ENCODE measurements around the gene STUM.
"Not testable (repeated sequence)": the region's sequence is repeated elsewhere in the genome, so short reads cannot be mapped to it uniquely, and the experiment has no call there.

The STUM gene

GRCh38 chr1:226548256-226549093 is at the start of gene STUM:
Gene STUM (plus strand): TSS chr1:226548764. CDS start chr1:226548905, 141 bp downstream.
- no peak for DNase-seq (ENCODE audit: low read depth in 4 of 4, low spot score in 1 of 4)

DNA sequence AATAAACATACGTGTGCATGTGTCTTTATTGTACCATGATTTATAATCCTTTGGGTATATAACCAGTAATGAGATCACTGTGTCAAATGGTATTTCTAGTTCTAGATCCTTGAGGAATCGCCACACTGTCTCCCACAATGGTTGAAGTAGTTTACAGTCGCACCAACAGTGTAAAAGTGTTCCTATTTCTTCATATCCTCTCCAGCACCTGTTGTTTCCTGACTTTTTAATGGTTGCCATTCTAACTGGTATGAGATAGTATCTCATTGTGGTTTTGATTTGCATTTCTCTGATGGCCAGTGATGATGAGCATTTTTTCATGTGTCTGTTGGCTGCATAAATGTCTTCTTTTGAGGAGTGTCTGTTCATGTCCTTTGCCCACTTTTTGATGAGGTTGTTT is 48.9 kb upstream of the STUM start:
- not testable (repeated sequence) for DNase-seq (ENCODE audit: low read depth in 4 of 4, low spot score in 1 of 4)

DNA sequence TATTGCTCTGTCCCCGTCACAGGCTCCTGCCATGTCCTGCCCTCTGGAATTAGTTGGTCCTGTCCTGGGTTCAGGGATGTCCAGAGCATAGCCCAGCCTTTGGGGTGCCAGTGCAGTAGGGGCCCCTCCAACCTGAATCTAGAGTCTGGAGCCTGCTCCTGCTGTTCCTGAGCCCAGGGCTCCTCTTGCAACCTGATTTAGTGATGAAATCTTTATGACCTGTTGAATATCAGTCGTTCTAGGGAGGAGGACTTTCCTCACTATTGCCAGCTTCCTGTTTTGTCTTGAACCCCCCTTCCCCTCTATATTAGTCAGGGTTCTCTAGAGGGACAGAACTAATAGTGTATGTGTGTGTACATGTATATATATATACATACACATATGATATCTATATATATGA is 42.5 kb upstream of the STUM start:
- DNase-seq (ENCODE audit: low read depth in 4 of 4, low spot score in 1 of 4): no peak

DNA sequence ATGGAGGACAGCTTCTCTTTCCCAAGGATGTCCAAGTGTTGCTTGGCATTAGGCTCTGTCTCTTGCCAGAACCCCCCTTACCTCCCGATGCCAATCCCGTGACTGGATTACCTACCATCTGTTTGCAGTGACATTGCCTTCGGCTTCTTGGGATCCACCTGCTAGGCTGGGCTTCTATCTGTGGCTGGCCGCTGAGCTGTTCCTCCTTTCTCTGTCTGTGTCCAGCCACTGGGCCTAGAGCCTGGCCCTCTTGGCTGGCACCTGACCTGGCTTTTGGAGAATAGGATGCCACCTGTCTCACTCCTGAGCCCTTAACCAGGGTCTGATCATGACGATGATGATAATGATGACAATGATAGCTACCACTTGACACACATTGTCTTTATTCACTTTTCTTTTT is 41.6 kb upstream of the STUM start:
- no peak for DNase-seq (ENCODE audit: low read depth in 4 of 4, low spot score in 1 of 4)

DNA sequence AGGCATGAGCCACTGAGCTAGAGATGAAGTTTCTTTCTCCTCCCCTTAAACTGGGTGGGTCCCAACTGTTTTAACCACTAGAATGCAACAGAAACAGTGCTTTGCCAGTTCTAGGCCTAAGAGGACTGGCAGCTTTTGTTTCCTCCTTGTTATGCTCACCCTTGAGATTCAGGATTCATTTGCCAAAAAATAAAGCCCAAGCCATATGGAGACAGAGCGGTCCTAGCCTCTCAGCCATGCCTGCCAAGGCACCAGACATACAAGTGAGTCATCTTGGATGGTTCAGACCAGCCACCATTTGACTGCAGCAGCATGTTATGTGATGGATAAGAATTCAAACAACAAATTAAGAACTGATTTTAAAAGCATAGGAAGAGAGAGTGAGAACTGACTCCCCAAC is 38.1 kb upstream of the STUM start:
- DNase-seq (ENCODE audit: low read depth in 4 of 4, low spot score in 1 of 4): no peak

DNA sequence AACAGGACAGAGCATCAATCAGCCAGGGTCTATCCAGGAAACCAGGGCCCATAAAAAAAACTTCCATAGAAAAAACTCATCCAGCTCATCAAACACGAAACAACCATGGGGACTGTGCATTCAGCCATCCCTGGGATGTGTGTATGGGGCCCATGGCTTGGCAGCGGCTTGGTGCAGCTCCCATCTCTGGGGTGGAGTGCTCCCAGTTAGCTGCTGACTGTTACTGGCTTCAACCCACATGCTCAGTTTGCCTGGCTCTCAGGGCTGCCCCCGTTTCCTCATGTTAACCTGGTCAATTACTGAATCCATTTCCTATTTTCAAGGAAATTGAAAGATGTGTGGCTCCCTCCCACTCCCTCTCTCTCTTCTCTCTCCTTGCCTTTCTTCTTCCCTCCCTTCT is 37.3 kb upstream of the STUM start:
- DNase-seq (ENCODE audit: low read depth in 4 of 4, low spot score in 1 of 4): no peak

DNA sequence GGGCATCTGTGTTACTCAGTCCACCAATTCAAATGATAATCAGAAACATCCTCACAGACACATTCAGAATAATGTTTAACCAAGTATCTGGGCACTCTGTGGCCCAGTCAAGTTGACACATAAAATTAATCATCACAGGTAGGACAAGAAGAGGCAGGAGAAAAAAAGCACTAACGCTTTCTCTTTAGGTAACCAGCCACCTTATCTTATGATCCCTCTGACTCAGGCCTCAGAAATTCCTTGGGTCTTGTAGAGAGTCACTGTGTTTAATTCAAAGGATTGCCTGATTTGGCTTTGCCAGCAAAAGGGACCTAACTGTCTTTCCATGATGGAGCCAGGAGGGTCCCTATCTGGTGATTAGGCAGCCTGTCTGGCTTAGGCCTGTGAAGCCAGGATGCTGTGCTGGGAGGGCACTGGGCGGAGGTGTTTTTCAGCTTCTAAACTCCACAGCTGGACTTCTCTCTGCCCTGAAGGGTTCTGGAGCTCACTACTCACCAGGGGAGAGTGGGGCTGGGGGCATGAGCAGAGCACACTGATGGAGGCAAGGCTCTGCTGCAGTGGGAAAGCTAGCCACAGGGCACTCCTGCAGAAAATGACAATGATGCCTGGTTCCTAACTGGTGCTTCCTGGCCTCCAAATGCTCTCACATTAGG is 36.4 kb upstream of the STUM start:
- DNase-seq (ENCODE audit: low read depth in 4 of 4, low spot score in 1 of 4): no peak

DNA sequence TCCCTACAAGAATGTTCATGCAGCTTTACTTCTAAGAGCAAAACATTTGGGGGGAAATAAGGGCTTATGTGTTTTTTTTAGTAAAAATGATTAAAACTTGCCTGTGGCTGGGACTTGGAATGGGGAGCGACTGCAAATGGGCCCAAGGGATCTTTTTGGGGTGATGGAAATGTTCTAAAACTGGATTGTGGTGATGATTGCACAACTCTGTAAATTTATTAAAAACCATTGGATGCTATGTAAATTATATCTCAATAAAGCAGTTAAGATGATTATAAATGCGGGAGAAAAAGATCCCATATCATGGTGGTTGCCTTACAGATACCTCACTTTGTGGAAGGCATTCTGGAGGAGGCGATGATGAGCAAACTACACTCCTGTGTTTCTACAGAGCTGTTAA is 30.2 kb upstream of the STUM start:
- no peak for DNase-seq (ENCODE audit: low read depth in 4 of 4, low spot score in 1 of 4)

GRCh38 chr1:226519135-226519534 is 29.4 kb upstream of the STUM start:
- DNase-seq (ENCODE audit: low read depth in 4 of 4, low spot score in 1 of 4): no peak

- DNase-seq (ENCODE audit: low read depth in 4 of 4, low spot score in 1 of 4): no peak
These were observed 28.6 kb upstream of the STUM start for GRCh38 chr1:226519716-226520598.

GRCh38 chr1:226520640-226521355 is 27.8 kb upstream of the STUM start:
- DNase-seq (ENCODE audit: low read depth in 4 of 4, low spot score in 1 of 4): no peak

- no peak for DNase-seq (ENCODE audit: low read depth in 4 of 4, low spot score in 1 of 4)
These were observed 24.7 kb upstream of the STUM start for GRCh38 chr1:226523646-226524406.

- no peak for DNase-seq (ENCODE audit: low read depth in 4 of 4, low spot score in 1 of 4)
These were observed 24.0 kb upstream of the STUM start for GRCh38 chr1:226524547-226524946.

GRCh38 chr1:226525750-226526149 is 22.8 kb upstream of the STUM start:
- DNase-seq (ENCODE audit: low read depth in 4 of 4, low spot score in 1 of 4): no peak

DNA sequence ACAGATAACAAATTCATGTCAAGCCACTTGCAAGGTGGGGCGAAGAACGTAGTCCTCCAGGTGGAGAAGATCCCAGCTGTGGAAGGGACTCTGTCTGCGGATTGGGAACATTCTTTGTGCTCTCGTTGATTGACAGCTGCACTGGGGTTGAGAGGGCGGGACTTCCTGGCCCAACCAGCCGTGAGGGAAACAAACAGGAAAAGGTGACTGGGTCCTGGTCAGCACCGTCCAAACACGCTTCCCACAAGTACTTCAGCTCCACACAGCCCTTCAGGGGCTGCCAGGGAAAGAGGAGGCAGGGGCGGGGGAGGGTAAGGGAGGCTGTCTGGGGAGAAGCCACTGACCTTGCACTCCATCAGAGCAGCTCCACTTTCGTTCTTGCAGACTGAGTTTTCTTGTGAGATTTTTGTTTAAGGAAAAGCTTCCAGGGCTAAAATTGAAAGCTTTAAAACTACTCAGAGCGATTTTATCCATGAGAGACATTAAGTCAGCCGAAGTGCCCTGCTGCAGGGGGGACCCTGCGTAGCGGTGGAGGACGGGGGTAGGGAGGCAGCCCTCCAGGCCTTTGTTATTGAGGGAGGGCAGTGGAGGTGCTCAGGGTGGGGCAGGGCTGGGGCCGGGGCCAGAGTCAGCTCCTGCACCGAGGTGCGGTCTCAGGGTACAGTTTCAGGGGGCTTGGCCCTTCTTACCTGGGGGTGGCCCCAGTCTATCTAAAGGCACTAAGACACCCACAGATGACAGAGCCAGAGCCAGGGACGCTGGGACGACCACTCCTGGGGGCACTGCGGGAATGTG is 21.6 kb upstream of the STUM start:
- no peak for DNase-seq (ENCODE audit: low read depth in 4 of 4, low spot score in 1 of 4)

- DNase-seq (ENCODE audit: low read depth in 4 of 4, low spot score in 1 of 4): no peak
These were observed 18.7 kb upstream of the STUM start for GRCh38 chr1:226529891-226530290.

DNA sequence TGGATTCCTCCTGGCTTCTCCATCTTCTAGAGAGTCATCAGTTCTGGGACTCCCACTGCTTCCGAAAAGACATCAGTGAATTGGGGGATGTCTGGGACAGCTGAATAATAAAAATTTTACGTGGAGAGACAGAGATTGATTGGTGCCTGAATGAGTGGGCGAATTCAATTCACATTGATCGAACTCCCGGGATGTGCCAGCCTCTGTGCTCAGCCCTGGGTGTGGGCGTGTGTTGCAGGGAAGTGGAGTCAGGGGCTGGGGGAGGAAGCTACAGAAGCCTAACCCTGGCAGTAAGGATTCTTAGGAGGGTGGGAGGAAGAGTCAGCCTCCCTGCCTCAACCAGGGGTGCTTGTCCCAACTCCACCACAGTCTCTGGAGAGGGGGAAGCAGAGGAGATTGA is 18.0 kb upstream of the STUM start:
- no peak for DNase-seq (ENCODE audit: low read depth in 4 of 4, low spot score in 1 of 4)

DNA sequence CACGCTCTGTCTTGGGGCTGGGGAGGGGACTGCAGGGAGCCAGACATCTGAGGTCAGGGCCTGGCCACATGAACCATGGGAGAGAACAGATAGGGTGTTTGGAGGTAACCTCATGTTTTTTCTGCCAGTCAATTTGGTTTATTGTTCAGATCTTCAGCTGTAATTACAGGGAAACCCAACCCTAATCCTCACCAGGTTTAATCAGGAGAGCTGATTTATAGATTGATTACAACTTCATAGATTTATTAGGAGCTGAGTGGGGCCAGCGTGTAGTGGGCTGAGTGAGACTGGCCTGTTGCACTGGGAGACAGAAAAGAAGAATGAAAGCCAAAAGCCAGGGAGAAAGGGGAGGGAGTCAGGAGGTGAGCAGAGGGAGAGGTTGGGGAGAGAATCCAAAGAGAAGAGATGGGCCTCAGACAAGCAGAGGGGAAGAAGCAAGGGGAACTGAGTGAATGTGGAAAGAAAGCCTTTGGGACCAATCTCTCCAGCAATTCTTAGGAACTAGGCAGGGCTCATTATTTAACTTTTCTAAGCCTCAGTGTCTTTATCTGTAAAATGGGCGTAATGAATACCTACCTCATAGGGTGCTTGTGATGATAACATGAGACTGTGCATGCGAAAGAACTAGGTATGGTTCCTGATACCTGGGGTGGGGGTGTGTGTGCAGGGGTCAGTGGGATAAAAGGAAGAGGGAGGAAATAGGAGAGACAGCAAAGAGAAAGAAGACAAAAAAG is 17.0 kb upstream of the STUM start:
- DNase-seq (ENCODE audit: low read depth in 4 of 4, low spot score in 1 of 4): no peak

GRCh38 chr1:226532553-226532952 is 16.0 kb upstream of the STUM start:
- DNase-seq (ENCODE audit: low read depth in 4 of 4, low spot score in 1 of 4): no peak
